HepG2 (cell line): ENCODE results near the gene TACO1. TPM values are rescaled to one million over a fixed set of nuclear protein-coding genes. Genes with fewer than 3 reads are reported as not detected.

Source experiments
- ATAC-seq: fragments of 200-7000 bp; cut with Tn5 transposase; 3 replicates; pipeline ENCODE4 v1.9.1; 2020; ENCODE audit warnings: mild to moderate bottlenecking, moderate library complexity
- BruUV-seq: library from RNA; stranded (reverse); fragments of 400-500 nt; replicated peaks from 2 replicates; lab custom pipeline; 2021; lab: Mats Ljungman, UMichigan
- CTCF ChIA-PET: fragments of 300-600 bp; formaldehyde crosslinking; extraction: SDS; loops from one replicate; lab custom pipeline; 2021; ENCODE audit warnings: low total read pairs, inconsistent platforms, low intra/inter-chr PET ratio; lab: Yijun Ruan, JAX
- POLR2A ChIA-PET: fragments of 350-600 bp; sonication (Branson Sonifier 250); formaldehyde crosslinking; loops from one replicate; lab custom pipeline; 2020; ENCODE audit warnings: antibody characterized with exemption, inconsistent platforms; lab: Yijun Ruan, JAX
- DNase-seq: peaks from one replicate; pipeline ENCODE4 v3.0.0-alpha.2; 2015; ENCODE audit warnings: low spot score
- FAIRE-seq: peaks from 3 replicates; lab custom pipeline; 2011; peaks lifted over from hg19 to GRCh38; lab: Jason Lieb, UNC
- H2AFZ ChIP-seq: one replicate; pipeline ENCODE4 v1.6.1; 2011; ENCODE audit warnings: low read length, inconsistent platforms
- H3K27ac ChIP-seq: fragments of 300-600 bp; 3 replicates; pipeline ENCODE4 v1.8.0; 2011; ENCODE audit warnings: mixed run types, mild to moderate bottlenecking, mixed read lengths, low read length, inconsistent platforms; ENCODE audit not compliant: insufficient read depth; ENCODE audit errors: extremely low read length
- H3K27me3 ChIP-seq, 2 experiments: fragments of 200-600 bp in 1 of 2; 2 replicates in 1 of 2; 3 replicates in 1 of 2; pipeline versions ENCODE4 v1.6.0 to v1.8.0; 2011; ENCODE audit warnings: low read length in 2 of 2, mild to moderate bottlenecking in 2 of 2, moderate library complexity in 2 of 2, inconsistent platforms in 1 of 2; ENCODE audit not compliant: insufficient read depth in 2 of 2, control insufficient read depth in 1 of 2
- H3K36me3 ChIP-seq, 2 experiments: fragments of 200-600 bp in 1 of 2; replicated peaks in 1 of 2; 2 replicates in 1 of 2; 3 replicates in 1 of 2; pipeline versions ENCODE4 v1.5.1 to v1.8.0; 2011; ENCODE audit warnings: low read length in 2 of 2, inconsistent platforms in 1 of 2; ENCODE audit not compliant: insufficient read depth in 2 of 2, control insufficient read depth in 1 of 2
- H3K4me1 ChIP-seq: 2 replicates; pipeline ENCODE4 v1.5.1; 2012; ENCODE audit warnings: low read length, inconsistent platforms; ENCODE audit not compliant: insufficient read depth
- H3K4me2 ChIP-seq: 2 replicates; pipeline ENCODE4 v1.6.0; 2011; ENCODE audit warnings: low read depth, low read length, inconsistent platforms
- H3K4me3 ChIP-seq, 3 experiments: fragments of 200-600 bp in 1 of 3; sonication (generic), shearing (Covaris generic) in 1 of 3; replicated peaks in 1 of 3; 2 replicates each; pipeline ENCODE4 v1.5.1; 2011 to 2016; ENCODE audit warnings: low read length in 3 of 3, inconsistent platforms in 2 of 3, low read depth in 2 of 3, mild to moderate bottlenecking in 2 of 3, control low read depth in 1 of 3, mixed read lengths in 1 of 3; ENCODE audit not compliant: insufficient read depth in 1 of 3
- H3K79me2 ChIP-seq: one replicate; pipeline ENCODE4 v1.6.1; 2011; ENCODE audit warnings: low read length, inconsistent platforms; ENCODE audit not compliant: insufficient read depth
- H3K9ac ChIP-seq: 2 replicates; pipeline ENCODE4 v1.6.0; 2011; ENCODE audit warnings: mild to moderate bottlenecking, low read depth, low read length, inconsistent platforms; ENCODE audit not compliant: insufficient read depth
- H3K9me3 ChIP-seq: 2 replicates; pipeline ENCODE4 v1.5.1; 2012; ENCODE audit warnings: mild to moderate bottlenecking, low read length
- H4K20me1 ChIP-seq: 2 replicates; pipeline ENCODE4 v1.6.0; 2011; ENCODE audit warnings: inconsistent platforms, mild to moderate bottlenecking, low read length, moderate library complexity; ENCODE audit not compliant: insufficient read depth
- HNRNPUL1 ChIP-seq: fragments of 200-400 bp; formaldehyde crosslinking; IDR thresholded peaks from 2 replicates; pipeline ENCODE4 v1.6.1; 2017; ENCODE audit warnings: low read depth, mild to moderate bottlenecking, low read length, moderate library complexity
- RAD51 ChIP-seq: fragments of 450-650 bp; IDR thresholded peaks from 2 replicates; pipeline ENCODE4 v1.6.1; 2016; ENCODE audit warnings: borderline replicate concordance
- SMARCC2 ChIP-seq: fragments of 450-650 bp; IDR thresholded peaks from 2 replicates; pipeline ENCODE4 v1.6.1; 2017; ENCODE audit warnings: antibody characterized with exemption, mild to moderate bottlenecking
- TEAD2 ChIP-seq: sonication (generic); formaldehyde crosslinking; IDR thresholded peaks from 2 replicates; pipeline ENCODE4 v1.9.0; 2021; ENCODE audit warnings: missing genetic modification reagents
- TSC22D2 ChIP-seq: sonication (generic); formaldehyde crosslinking; IDR thresholded peaks from 2 replicates; pipeline ENCODE4 v1.5.1; 2020; ENCODE audit warnings: missing genetic modification reagents, mild to moderate bottlenecking, borderline replicate concordance
- ZNF33B ChIP-seq: sonication (generic); formaldehyde crosslinking; IDR thresholded peaks from 2 replicates; pipeline ENCODE4 v1.5.1; 2020; ENCODE audit warnings: mild to moderate bottlenecking, missing genetic modification reagents
- ZNF343 ChIP-seq: sonication (generic); formaldehyde crosslinking; IDR thresholded peaks from 2 replicates; pipeline ENCODE4 v1.4.0; 2020; ENCODE audit warnings: mild to moderate bottlenecking, missing genetic modification reagents
- ZNF652 ChIP-seq: IDR thresholded peaks from 2 replicates; pipeline ENCODE4 v1.6.1; 2016; ENCODE audit warnings: low read depth, borderline replicate concordance
- ZNF792 ChIP-seq: IDR thresholded peaks from 2 replicates; pipeline ENCODE4 v1.6.1; 2016
- WGBS: methylation state at CpG from one replicate; pipeline ENCODE4 v1.1.6; 2017; ENCODE audit warnings: low lambda C conversion rate; 5-methylcytosine and 5-hydroxymethylcytosine counted together
- in situ Hi-C: cut with HindIII; loops from 2 replicates; pipeline ENCODE4 v1.10.0; 2017; ENCODE audit warnings: low pct_unique_long_range_greater_than_20kb; ENCODE audit not compliant: extremely low pct_ligation_motif_present
- intact Hi-C: fragments of 100-400 bp; cut with micrococcal nuclease; formaldehyde crosslinking; loops from one replicate; pipeline ENCODE4 v1.10.0; 2022; ENCODE audit not compliant: unreplicated experiment
- polyA plus RNA-seq, 8 experiments: library from polyadenylated mRNA; depleted of rRNA in 3 of 8; stranded (reverse) in 7 of 8; unstranded in 1 of 8; fragments of >200 nt; fragmentation: Illumina TruSeq in 4 of 8; extraction: Trizol in 4 of 8; gene quantifications; 2 replicates each; pipeline versions ENCODE4 v1.2.1 to v1.2.3, GENCODE V29; 2011 to 2016; ENCODE audit warnings: low read depth in 4 of 8, missing spikeins in 1 of 8, mixed read lengths in 1 of 8; ENCODE audit not compliant: insufficient read depth in 1 of 8
- total RNA-seq, 5 experiments: library from RNA; depleted of rRNA; stranded (reverse); fragments of >200 nt; fragmentation: Illumina TruSeq; extraction: Trizol; gene quantifications; 2 replicates each; pipeline ENCODE4 v1.2.3, GENCODE V29; 2016; ENCODE audit warnings: low read depth in 1 of 5
- TF ChIP-seq, protein P1 (sequence below): sonication (generic); formaldehyde crosslinking; conservative IDR thresholded peaks from 2 replicates; pipeline ENCODE4 v1.4.0; 2020; ENCODE audit warnings: mild to moderate bottlenecking, missing genetic modification reagents, moderate library complexity

Gene TACO1
- total and polyA plus RNA-seq, 2 of the 13 experiments (the other 11 are each of a cell fraction or from before 2014, with no cell fraction given) = 34.7 to 53.6 TPM

DNA sequence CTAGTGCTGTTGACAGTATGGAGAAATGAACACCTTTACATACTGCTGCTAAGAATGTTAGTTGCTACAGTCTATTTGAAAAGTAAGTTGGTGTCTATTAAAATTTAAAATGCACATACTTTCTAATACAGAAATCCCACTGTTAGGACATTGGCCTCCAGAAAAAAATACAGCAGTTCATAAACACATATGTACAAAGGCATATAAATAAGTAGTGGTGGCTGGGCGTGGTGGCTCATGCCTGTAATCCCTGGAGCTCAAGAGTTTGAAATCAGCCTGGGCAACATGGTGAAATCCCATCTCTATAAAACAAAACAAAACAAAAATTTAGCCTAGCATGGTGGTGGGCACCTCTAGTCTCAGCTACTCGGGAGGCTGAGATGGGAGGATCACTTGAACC lies 37.4 kb upstream of the TACO1 start:
- TF ChIP-seq SMARCC2 (no peak), RAD51 (no peak), ZNF343 (CRISPR knock-in tag) (no peak)
- Histone ChIP-seq H2AFZ (no peak overlapping the region), H3K27me3 (no peaks in the 10 kb centered on the region), H3K4me1 (0 out of 2 replicates have a peak, but pooled peaks cover 5% of the 10 kb centered on the region), H3K36me3 (peaks cover 0 to 5% of the 10 kb centered on the region in 2 experiments; a peak in 1 of 5 replicates), H3K4me2 (no peak overlapping the region), H3K27ac (no peak overlapping the region), H4K20me1 (peaks cover 32% of the 10 kb centered on the region), H3K9ac (no peak overlapping the region), H3K79me2 (peaks cover 77% of the 10 kb centered on the region), H3K4me3 (no peak overlapping the region), H3K9me3 (no peaks in the 10 kb centered on the region)
- no peak for DNase-seq
- ChIA-PET POLR2A (no interaction called here), CTCF (no interaction called here)
- WGBS = 95% methylated on average over 2 of the region's 2 CpGs
- ATAC-seq = no peak
- BruUV-seq = no TSS peak
- in situ Hi-C loops (no loop called here), intact Hi-C loops (no loop called here)
- FAIRE-seq = no peak

DNA sequence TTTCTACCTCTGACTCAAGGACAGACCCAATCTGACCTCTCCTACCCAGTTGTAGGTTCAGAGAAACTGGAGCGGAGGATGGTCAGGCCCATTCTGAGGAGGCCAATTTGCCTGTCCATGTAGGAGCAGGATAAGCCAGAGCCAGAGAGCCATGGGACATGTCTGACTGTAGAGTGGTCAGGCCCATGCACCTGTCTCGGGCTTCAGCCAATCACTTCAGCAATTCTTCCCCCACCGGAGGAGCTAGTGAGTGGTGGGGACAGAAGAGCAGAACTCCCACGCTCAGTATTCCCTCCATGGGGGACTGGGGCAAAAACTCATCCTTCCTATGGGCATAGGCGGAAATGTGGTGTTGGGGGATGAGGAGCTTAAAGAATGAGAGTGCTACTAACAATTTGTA lies 36.1 kb upstream of the TACO1 start:
- H3K36me3 ChIP-seq = peaks cover 0 to 5% of the 10 kb centered on the region in 2 experiments; a peak in 1 of 5 replicates
- POLR2A ChIA-PET = interaction anchor here (0.9 kb wide), 1 partner anchor 57 kb away, joined by 4 read pairs; the partner anchor contains the start of gene MAP3K3
- no peak overlapping the region for H3K27ac ChIP-seq
- ATAC-seq (peak; percentile 70), FAIRE-seq (no peak), DNase-seq (no peak)
- intact Hi-C loops = no loop called here
- WGBS = 94% methylated on average over 5 of the region's 5 CpGs
- TF ChIP-seq, protein P1, sequence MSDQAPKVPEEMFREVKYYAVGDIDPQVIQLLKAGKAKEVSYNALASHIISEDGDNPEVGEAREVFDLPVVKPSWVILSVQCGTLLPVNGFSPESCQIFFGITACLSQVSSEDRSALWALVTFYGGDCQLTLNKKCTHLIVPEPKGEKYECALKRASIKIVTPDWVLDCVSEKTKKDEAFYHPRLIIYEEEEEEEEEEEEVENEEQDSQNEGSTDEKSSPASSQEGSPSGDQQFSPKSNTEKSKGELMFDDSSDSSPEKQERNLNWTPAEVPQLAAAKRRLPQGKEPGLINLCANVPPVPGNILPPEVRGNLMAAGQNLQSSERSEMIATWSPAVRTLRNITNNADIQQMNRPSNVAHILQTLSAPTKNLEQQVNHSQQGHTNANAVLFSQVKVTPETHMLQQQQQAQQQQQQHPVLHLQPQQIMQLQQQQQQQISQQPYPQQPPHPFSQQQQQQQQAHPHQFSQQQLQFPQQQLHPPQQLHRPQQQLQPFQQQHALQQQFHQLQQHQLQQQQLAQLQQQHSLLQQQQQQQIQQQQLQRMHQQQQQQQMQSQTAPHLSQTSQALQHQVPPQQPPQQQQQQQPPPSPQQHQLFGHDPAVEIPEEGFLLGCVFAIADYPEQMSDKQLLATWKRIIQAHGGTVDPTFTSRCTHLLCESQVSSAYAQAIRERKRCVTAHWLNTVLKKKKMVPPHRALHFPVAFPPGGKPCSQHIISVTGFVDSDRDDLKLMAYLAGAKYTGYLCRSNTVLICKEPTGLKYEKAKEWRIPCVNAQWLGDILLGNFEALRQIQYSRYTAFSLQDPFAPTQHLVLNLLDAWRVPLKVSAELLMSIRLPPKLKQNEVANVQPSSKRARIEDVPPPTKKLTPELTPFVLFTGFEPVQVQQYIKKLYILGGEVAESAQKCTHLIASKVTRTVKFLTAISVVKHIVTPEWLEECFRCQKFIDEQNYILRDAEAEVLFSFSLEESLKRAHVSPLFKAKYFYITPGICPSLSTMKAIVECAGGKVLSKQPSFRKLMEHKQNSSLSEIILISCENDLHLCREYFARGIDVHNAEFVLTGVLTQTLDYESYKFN (CRISPR knock-in tag) = no peak
- TF ChIP-seq HNRNPUL1 (no peak), TEAD2 (no peak), ZNF652 (CRISPR knock-in tag) (no peak), ZNF792 (CRISPR knock-in tag) (no peak), ZNF33B (0 out of 2 replicates have a peak, but pooled peaks have one; percentile 25), TSC22D2 (no peak)
- no peaks in the 10 kb centered on the region for H3K9me3 ChIP-seq
- H3K4me1 ChIP-seq = 0 out of 2 replicates have a peak, but pooled peaks cover 5% of the 10 kb centered on the region
- no peak overlapping the region for H3K4me3 ChIP-seq
- in situ Hi-C loops = no loop called here
- BruUV-seq = no TSS peak
- peaks cover 35% of the 10 kb centered on the region for H4K20me1 ChIP-seq
- H3K27me3 ChIP-seq = no peaks in the 10 kb centered on the region
- H2AFZ ChIP-seq = no peak overlapping the region
- no peak overlapping the region for H3K9ac ChIP-seq
- CTCF ChIA-PET = no interaction called here
- H3K4me2 ChIP-seq = no peak overlapping the region
- peaks cover 83% of the 10 kb centered on the region for H3K79me2 ChIP-seq
